Neuronal stem cell (in vitro differentiated cells): Measurements from ENCODE around the gene FTSJ3.

Source experiments
- DNase-seq: peaks from one replicate; pipeline ENCODE4 v3.0.0-alpha.2; 2013; ENCODE audit warnings: low spot score
- H2AFZ ChIP-seq: one replicate; pipeline ENCODE4 v1.6.1; 2013; ENCODE audit warnings: mild to moderate bottlenecking, low read length, inconsistent platforms
- H2AK5ac ChIP-seq: 2 replicates; pipeline ENCODE4 v1.6.1; 2013; ENCODE audit warnings: low read depth, mild to moderate bottlenecking, inconsistent platforms, low read length, moderate library complexity, mixed read lengths
- H2BK120ac ChIP-seq: 2 replicates; pipeline ENCODE4 v1.6.1; 2013; ENCODE audit warnings: low read depth, mild to moderate bottlenecking, inconsistent platforms, low read length, moderate library complexity, mixed read lengths
- H2BK12ac ChIP-seq: one replicate; pipeline ENCODE4 v1.6.1; 2013; ENCODE audit warnings: low read length, inconsistent platforms
- H2BK15ac ChIP-seq: 2 replicates; pipeline ENCODE4 v1.6.1; 2013; ENCODE audit warnings: mild to moderate bottlenecking, low read length, inconsistent platforms, mixed read lengths
- H2BK5ac ChIP-seq: one replicate; pipeline ENCODE4 v1.6.1; 2013; ENCODE audit warnings: inconsistent platforms, mild to moderate bottlenecking, low read length, moderate library complexity
- H3K14ac ChIP-seq: one replicate; pipeline ENCODE4 v1.6.1; 2013; ENCODE audit warnings: low read length, inconsistent platforms
- H3K18ac ChIP-seq: 2 replicates; pipeline ENCODE4 v1.6.1; 2013; ENCODE audit warnings: low read length, inconsistent platforms
- H3K23ac ChIP-seq: 2 replicates; pipeline ENCODE4 v1.6.1; 2013; ENCODE audit warnings: low read depth, mild to moderate bottlenecking, mixed read lengths, low read length, inconsistent platforms; ENCODE audit not compliant: poor library complexity
- H3K27ac ChIP-seq: replicated peaks from 3 replicates; pipeline ENCODE4 v1.5.1; 2013; ENCODE audit warnings: low read length, inconsistent platforms
- H3K27me3 ChIP-seq, 3 experiments: 2 replicates each; pipeline ENCODE4 v1.6.1; 2013; ENCODE audit warnings: low read length in 3 of 3, mild to moderate bottlenecking in 2 of 3, inconsistent platforms in 1 of 3, low read depth in 1 of 3, mixed read lengths in 1 of 3, moderate library complexity in 1 of 3; ENCODE audit not compliant: control insufficient read depth in 3 of 3, insufficient read depth in 3 of 3
- H3K36me3 ChIP-seq, 2 donors: replicated peaks in 1 of 2; 2 replicates each; pipeline ENCODE4 v1.6.1; 2013; ENCODE audit warnings: low read length in 2 of 2; ENCODE audit not compliant: control insufficient read depth in 2 of 2, insufficient read depth in 2 of 2
- H3K4ac ChIP-seq: 2 replicates; pipeline ENCODE4 v1.6.1; 2013; ENCODE audit warnings: inconsistent platforms, mild to moderate bottlenecking, low read length, moderate library complexity
- H3K4me1 ChIP-seq, 2 donors: 1 replicate in 1 of 2; 2 replicates in 1 of 2; pipeline ENCODE4 v1.6.1; 2013; ENCODE audit warnings: low read length in 2 of 2, low read depth in 1 of 2; ENCODE audit not compliant: control insufficient read depth in 2 of 2, insufficient read depth in 1 of 2
- H3K4me2 ChIP-seq: one replicate; pipeline ENCODE4 v1.6.1; 2013; ENCODE audit warnings: mild to moderate bottlenecking, low read length, inconsistent platforms; ENCODE audit not compliant: insufficient read depth, poor library complexity, severe bottlenecking
- H3K4me3 ChIP-seq, 2 donors: 2 replicates each; pipeline ENCODE4 v1.5.1; 2013; ENCODE audit warnings: low read length in 2 of 2, mild to moderate bottlenecking in 2 of 2, inconsistent platforms in 1 of 2, moderate library complexity in 1 of 2
- H3K79me1 ChIP-seq: one replicate; pipeline ENCODE4 v1.6.1; 2013; ENCODE audit warnings: low read depth, mild to moderate bottlenecking, inconsistent platforms, low read length, moderate library complexity
- H3K9ac ChIP-seq: one replicate; pipeline ENCODE4 v1.6.1; 2013; ENCODE audit warnings: mild to moderate bottlenecking, low read depth, low read length, inconsistent platforms; ENCODE audit not compliant: poor library complexity
- H3K9me3 ChIP-seq, 2 donors: replicated peaks in 1 of 2; 2 replicates each; pipeline versions ENCODE3 to v1.6.1; 2013; ENCODE audit warnings: low read length in 2 of 2, mild to moderate bottlenecking in 2 of 2, inconsistent platforms in 1 of 2, low read depth in 1 of 2, mixed read lengths in 1 of 2, moderate library complexity in 1 of 2; ENCODE audit not compliant: control insufficient read depth in 2 of 2, insufficient read depth in 1 of 2
- H4K8ac ChIP-seq: one replicate; pipeline ENCODE4 v1.6.1; 2013; ENCODE audit warnings: low read depth, mild to moderate bottlenecking, inconsistent platforms, low read length, moderate library complexity
- H4K91ac ChIP-seq: one replicate; pipeline ENCODE4 v1.6.1; 2013; ENCODE audit warnings: low read length, low read depth, mild to moderate bottlenecking, inconsistent platforms; ENCODE audit not compliant: poor library complexity
- WGBS, 2 donors: extraction: QIAGEN DNeasy Blood & Tissue Kit; methylation state at CpG; one replicate each; pipeline ENCODE4 v1.1.7; 2013; ENCODE audit warnings: missing lambda C conversion rate in 2 of 2, mixed read lengths in 1 of 2; ENCODE audit not compliant: insufficient read length in 2 of 2, insufficient replicate concordance in 1 of 2; ENCODE audit errors: extremely low coverage in 2 of 2; 5-methylcytosine and 5-hydroxymethylcytosine counted together

The FTSJ3 gene

GRCh38 chr17:63786117-63786516 is 41.3 kb downstream of the FTSJ3 start:
- Histone ChIP-seq H3K79me1 (peaks cover 2% of the 10 kb centered on the region), H2BK15ac (no peak overlapping the region), H4K8ac (no peak overlapping the region), H3K23ac (no peak overlapping the region), H4K91ac (no peak overlapping the region), H2BK12ac (no peak overlapping the region), H3K9ac (no peak overlapping the region), H3K9me3 (no peaks in the 10 kb centered on the region), H3K27ac (no peak overlapping the region), H3K4ac (no peak overlapping the region), H3K4me2 (no peak overlapping the region), H3K4me3 (no peak overlapping the region), H2AFZ (no peak overlapping the region), H3K14ac (no peak overlapping the region), H2BK5ac (no peak overlapping the region), H3K4me1 (no peaks in the 10 kb centered on the region), H3K27me3 (no peaks in the 10 kb centered on the region), H2BK120ac (no peak overlapping the region), H2AK5ac (no peak overlapping the region), H3K18ac (no peak overlapping the region), H3K36me3 (peaks cover 15 to 96% of the 10 kb centered on the region in 2 donors)
- WGBS, 2 donors, result no CpG with 5 or more reads among the region's 1 CpG
- no peak for DNase-seq

DNA sequence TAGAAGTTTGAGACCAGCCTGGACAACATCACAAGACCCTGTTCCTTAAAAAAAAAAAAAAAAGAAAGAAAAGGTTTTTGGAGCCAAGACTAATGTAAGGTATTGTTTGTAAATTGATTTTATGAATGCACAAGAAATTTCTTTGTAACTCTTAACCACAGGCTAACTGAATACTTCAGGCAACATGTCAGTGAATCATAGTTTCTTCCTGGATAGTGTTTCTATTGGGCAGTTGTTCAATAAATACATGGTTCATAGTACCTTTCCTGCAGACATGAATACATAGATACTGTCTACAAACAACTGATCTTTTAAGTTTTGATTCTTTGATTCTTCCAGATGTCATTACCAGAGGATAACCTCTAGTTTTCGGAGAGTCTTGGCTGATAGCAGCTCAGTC is 41.9 kb downstream of the FTSJ3 start:
- no peak overlapping the region for H2BK5ac ChIP-seq
- H3K36me3 ChIP-seq, result peaks cover 15 to 96% of the 10 kb centered on the region in 2 donors
- H2AFZ ChIP-seq, result no peak overlapping the region
- no peak overlapping the region for H2AK5ac ChIP-seq
- no peak overlapping the region for H2BK12ac ChIP-seq
- no peak overlapping the region for H3K23ac ChIP-seq
- H3K27ac ChIP-seq, result no peak overlapping the region
- H2BK15ac ChIP-seq, result no peak overlapping the region
- no peak overlapping the region for H3K14ac ChIP-seq
- H4K91ac ChIP-seq, result no peak overlapping the region
- H2BK120ac ChIP-seq, result no peak overlapping the region
- peaks cover 2% of the 10 kb centered on the region for H3K79me1 ChIP-seq
- H3K4ac ChIP-seq, result no peak overlapping the region
- H3K4me3 ChIP-seq, result no peak overlapping the region
- H3K4me1 ChIP-seq, result no peaks in the 10 kb centered on the region
- H3K4me2 ChIP-seq, result no peak overlapping the region
- H3K9ac ChIP-seq, result no peak overlapping the region
- no peak for DNase-seq
- H3K9me3 ChIP-seq, result no peaks in the 10 kb centered on the region
- H4K8ac ChIP-seq, result no peak overlapping the region
- no peak overlapping the region for H3K18ac ChIP-seq
- no peaks in the 10 kb centered on the region for H3K27me3 ChIP-seq
- no CpG with 5 or more reads among the region's 1 CpG for WGBS, 2 donors

- no peak overlapping the region for H3K23ac ChIP-seq
- H2BK120ac ChIP-seq, result no peak overlapping the region
- no peaks in the 10 kb centered on the region for H3K4me1 ChIP-seq
- peaks cover 10 to 95% of the 10 kb centered on the region in 2 donors for H3K36me3 ChIP-seq
- no peak overlapping the region for H2BK12ac ChIP-seq
- H2AFZ ChIP-seq, result no peak overlapping the region
- no peak overlapping the region for H3K9ac ChIP-seq
- H3K79me1 ChIP-seq, result peaks cover 2% of the 10 kb centered on the region
- H2AK5ac ChIP-seq, result no peak overlapping the region
- no peak overlapping the region for H4K8ac ChIP-seq
- H3K4me3 ChIP-seq, result no peak overlapping the region
- no peak overlapping the region for H3K4ac ChIP-seq
- no peak overlapping the region for H2BK15ac ChIP-seq
- no peak overlapping the region for H3K4me2 ChIP-seq
- H3K14ac ChIP-seq, result no peak overlapping the region
- H4K91ac ChIP-seq, result no peak overlapping the region
- H3K27me3 ChIP-seq, result no peaks in the 10 kb centered on the region
- no CpG with 5 or more reads among the region's 6 CpGs for WGBS, 2 donors
- no peak overlapping the region for H3K18ac ChIP-seq
- no peak for DNase-seq
- no peak overlapping the region for H3K27ac ChIP-seq
- H2BK5ac ChIP-seq, result no peak overlapping the region
- H3K9me3 ChIP-seq, result no peaks in the 10 kb centered on the region
Observed at GRCh38 chr17:63783522-63783921, 43.9 kb downstream of the FTSJ3 start.

GRCh38 chr17:63780928-63781327 is 46.5 kb downstream of the FTSJ3 start:
- Histone ChIP-seq H2BK5ac (no peak overlapping the region), H2AFZ (no peak overlapping the region), H3K4me3 (no peak overlapping the region), H2BK12ac (no peak overlapping the region), H3K4me1 (peaks cover 0 to 3% of the 10 kb centered on the region in 2 donors), H3K18ac (no peak overlapping the region), H4K91ac (no peak overlapping the region), H3K9me3 (no peaks in the 10 kb centered on the region), H3K23ac (no peak overlapping the region), H3K36me3 (peaks cover 6 to 93% of the 10 kb centered on the region in 2 donors), H2BK120ac (no peak overlapping the region), H2AK5ac (no peak overlapping the region), H3K4ac (no peak overlapping the region), H3K4me2 (no peak overlapping the region), H3K79me1 (no peaks in the 10 kb centered on the region), H4K8ac (no peak overlapping the region), H3K14ac (no peak overlapping the region), H2BK15ac (no peak overlapping the region), H3K27ac (no peak overlapping the region), H3K27me3 (no peaks in the 10 kb centered on the region), H3K9ac (no peak overlapping the region)
- no CpG with 5 or more reads among the region's 4 CpGs for WGBS, 2 donors
- no peak for DNase-seq
